Mesendoderm (in vitro differentiated cells): Measurements from ENCODE around the gene LYPD8.

Experiments used
- DNase-seq: peaks from one replicate; pipeline ENCODE4 v3.0.0; 2013
- H2AK5ac ChIP-seq: 2 replicates; pipeline ENCODE4 v1.6.1; 2013; ENCODE audit warnings: low read length, inconsistent platforms
- H2BK120ac ChIP-seq: 2 replicates; pipeline ENCODE4 v1.6.1; 2013; ENCODE audit warnings: low read depth, mild to moderate bottlenecking, low read length, moderate library complexity, mixed read lengths
- H2BK15ac ChIP-seq: replicated peaks from 2 replicates; pipeline ENCODE4 v1.6.1; 2013; ENCODE audit warnings: low read depth, mild to moderate bottlenecking, moderate library complexity
- H2BK5ac ChIP-seq: 2 replicates; pipeline ENCODE4 v1.6.1; 2013; ENCODE audit warnings: low read length, inconsistent platforms
- H3K18ac ChIP-seq: 2 replicates; pipeline ENCODE4 v1.6.1; 2013; ENCODE audit warnings: mild to moderate bottlenecking, low read length, mixed read lengths
- H3K23ac ChIP-seq: one replicate; pipeline ENCODE4 v1.6.1; 2013; ENCODE audit warnings: low read length
- H3K27ac ChIP-seq: 2 replicates; pipeline ENCODE4 v1.5.1; 2013; ENCODE audit warnings: low read depth, mild to moderate bottlenecking, inconsistent platforms, low read length, moderate library complexity
- H3K27me3 ChIP-seq: 2 replicates; pipeline ENCODE4 v1.6.1; 2013; ENCODE audit warnings: low read length, control low read depth, mild to moderate bottlenecking, inconsistent platforms; ENCODE audit not compliant: insufficient read depth, poor library complexity
- H3K36me3 ChIP-seq: 2 replicates; pipeline ENCODE4 v1.6.1; 2013; ENCODE audit warnings: low read length, inconsistent platforms; ENCODE audit not compliant: control insufficient read depth, insufficient read depth
- H3K4ac ChIP-seq: one replicate; pipeline ENCODE4 v1.6.1; 2013; ENCODE audit warnings: low read depth, mild to moderate bottlenecking, low read length, moderate library complexity
- H3K4me1 ChIP-seq: 2 replicates; pipeline ENCODE4 v1.6.1; 2013; ENCODE audit warnings: low read depth, low read length, inconsistent platforms; ENCODE audit not compliant: control insufficient read depth
- H3K4me2 ChIP-seq: 2 replicates; pipeline ENCODE4 v1.6.1; 2013; ENCODE audit warnings: low read length
- H3K4me3 ChIP-seq: 2 replicates; pipeline ENCODE4 v1.5.1; 2013; ENCODE audit warnings: mild to moderate bottlenecking, low read length
- H3K56ac ChIP-seq: one replicate; pipeline ENCODE4 v1.6.1; 2013; ENCODE audit warnings: low read length
- H3K79me1 ChIP-seq: 2 replicates; pipeline ENCODE4 v1.6.1; 2013; ENCODE audit warnings: low read length, inconsistent platforms
- H3K79me2 ChIP-seq: 2 replicates; pipeline ENCODE4 v1.6.1; 2013; ENCODE audit warnings: mild to moderate bottlenecking, low read length; ENCODE audit not compliant: control insufficient read depth, insufficient read depth
- H3K9ac ChIP-seq: 2 replicates; pipeline ENCODE4 v1.6.1; 2013; ENCODE audit warnings: low read length, inconsistent platforms
- H4K5ac ChIP-seq: one replicate; pipeline ENCODE4 v1.6.1; 2013; ENCODE audit warnings: low read length
- H4K8ac ChIP-seq: one replicate; pipeline ENCODE4 v1.6.1; 2013; ENCODE audit warnings: low read depth, mild to moderate bottlenecking, control low read depth, low read length, moderate library complexity
- WGBS: extraction: QIAGEN DNeasy Blood & Tissue Kit; methylation state at CpG from one replicate; pipeline ENCODE4 v1.1.7; 2013; ENCODE audit warnings: low lambda C conversion rate, missing lambda C conversion rate; ENCODE audit not compliant: insufficient coverage; ENCODE audit errors: extremely low coverage; 5-methylcytosine and 5-hydroxymethylcytosine counted together

LYPD8 gene

DNA sequence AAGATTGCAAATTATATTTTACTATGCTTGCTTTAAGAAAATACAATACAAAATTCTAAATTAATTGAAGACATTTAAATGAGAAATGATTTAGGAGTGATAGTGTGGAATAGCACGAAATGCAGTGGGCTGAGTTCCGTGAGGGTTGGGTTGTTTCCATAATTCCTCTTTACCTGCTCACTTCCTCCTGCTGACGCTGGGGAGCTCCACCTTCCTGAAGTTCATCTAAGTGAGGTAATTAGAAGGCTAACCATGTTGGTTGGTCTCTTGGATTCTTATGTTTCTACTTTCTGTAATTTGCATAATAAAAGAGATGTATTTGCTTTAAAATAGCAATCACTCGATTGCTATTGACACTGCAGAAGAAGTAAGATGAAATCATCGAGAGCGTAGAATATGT, 57.7 kb downstream of the LYPD8 start:
- Histone ChIP-seq H3K79me1 (no peaks in the 10 kb centered on the region), H2BK5ac (no peak overlapping the region), H3K9ac (no peak overlapping the region), H2AK5ac (no peak overlapping the region), H3K4ac (no peak overlapping the region), H3K36me3 (no peaks in the 10 kb centered on the region), H3K27me3 (no peaks in the 10 kb centered on the region), H2BK120ac (no peak overlapping the region), H3K4me1 (no peaks in the 10 kb centered on the region), H3K23ac (no peak overlapping the region), H2BK15ac (no peak overlapping the region), H3K18ac (no peak overlapping the region), H4K8ac (no peak overlapping the region), H4K5ac (no peak overlapping the region), H3K4me3 (no peak overlapping the region), H3K79me2 (no peaks in the 10 kb centered on the region), H3K4me2 (no peak overlapping the region), H3K27ac (no peak overlapping the region), H3K56ac (no peak overlapping the region)
- no CpG with 5 or more reads among the region's 6 CpGs for WGBS
- DNase-seq = no peak

GRCh38 chr1:248696774-248697173, 58.8 kb downstream of the LYPD8 start:
- WGBS = no CpG with 5 or more reads among the region's 3 CpGs
- Histone ChIP-seq H3K56ac (no peak overlapping the region), H3K27ac (no peak overlapping the region), H2BK15ac (no peak overlapping the region), H3K79me1 (no peaks in the 10 kb centered on the region), H3K79me2 (no peaks in the 10 kb centered on the region), H3K4me3 (no peak overlapping the region), H4K8ac (no peak overlapping the region), H3K4me2 (no peak overlapping the region), H3K4ac (no peak overlapping the region), H2AK5ac (no peak overlapping the region), H4K5ac (no peak overlapping the region), H3K4me1 (no peaks in the 10 kb centered on the region), H3K27me3 (no peaks in the 10 kb centered on the region), H3K36me3 (no peaks in the 10 kb centered on the region), H2BK120ac (no peak overlapping the region), H3K18ac (no peak overlapping the region), H2BK5ac (no peak overlapping the region), H3K9ac (no peak overlapping the region), H3K23ac (no peak overlapping the region)
- no peak for DNase-seq

DNA sequence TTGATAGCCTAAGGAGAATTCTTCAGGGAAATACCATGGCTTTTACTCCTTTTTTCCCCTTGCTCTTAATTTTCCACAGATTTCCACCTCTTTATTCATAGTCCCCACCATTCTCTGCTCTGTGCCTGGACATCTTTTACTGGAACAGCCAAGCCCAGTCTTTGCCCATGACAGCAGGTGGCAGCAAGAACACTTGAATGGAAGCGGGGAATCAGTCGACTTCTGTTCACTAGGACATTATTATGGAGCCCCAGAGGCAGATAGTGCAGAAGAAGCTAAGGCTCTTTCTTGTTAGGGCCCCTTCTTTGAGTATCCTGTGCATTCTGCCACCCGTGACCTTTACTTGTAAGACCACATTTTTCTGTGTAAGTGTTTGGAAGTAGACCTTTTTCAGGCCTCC, 59.3 kb downstream of the LYPD8 start:
- Histone ChIP-seq H3K4me2 (no peak overlapping the region), H3K79me2 (no peaks in the 10 kb centered on the region), H2AK5ac (no peak overlapping the region), H2BK15ac (no peak overlapping the region), H3K18ac (no peak overlapping the region), H3K4me1 (no peaks in the 10 kb centered on the region), H4K8ac (no peak overlapping the region), H3K4me3 (no peak overlapping the region), H3K27me3 (no peaks in the 10 kb centered on the region), H4K5ac (no peak overlapping the region), H3K4ac (no peak overlapping the region), H2BK5ac (no peak overlapping the region), H3K9ac (no peak overlapping the region), H3K56ac (no peak overlapping the region), H3K79me1 (no peaks in the 10 kb centered on the region), H3K27ac (no peak overlapping the region), H3K36me3 (no peaks in the 10 kb centered on the region), H3K23ac (no peak overlapping the region), H2BK120ac (no peak overlapping the region)
- DNase-seq = no peak
- WGBS = no CpG with 5 or more reads among the region's 3 CpGs

DNA sequence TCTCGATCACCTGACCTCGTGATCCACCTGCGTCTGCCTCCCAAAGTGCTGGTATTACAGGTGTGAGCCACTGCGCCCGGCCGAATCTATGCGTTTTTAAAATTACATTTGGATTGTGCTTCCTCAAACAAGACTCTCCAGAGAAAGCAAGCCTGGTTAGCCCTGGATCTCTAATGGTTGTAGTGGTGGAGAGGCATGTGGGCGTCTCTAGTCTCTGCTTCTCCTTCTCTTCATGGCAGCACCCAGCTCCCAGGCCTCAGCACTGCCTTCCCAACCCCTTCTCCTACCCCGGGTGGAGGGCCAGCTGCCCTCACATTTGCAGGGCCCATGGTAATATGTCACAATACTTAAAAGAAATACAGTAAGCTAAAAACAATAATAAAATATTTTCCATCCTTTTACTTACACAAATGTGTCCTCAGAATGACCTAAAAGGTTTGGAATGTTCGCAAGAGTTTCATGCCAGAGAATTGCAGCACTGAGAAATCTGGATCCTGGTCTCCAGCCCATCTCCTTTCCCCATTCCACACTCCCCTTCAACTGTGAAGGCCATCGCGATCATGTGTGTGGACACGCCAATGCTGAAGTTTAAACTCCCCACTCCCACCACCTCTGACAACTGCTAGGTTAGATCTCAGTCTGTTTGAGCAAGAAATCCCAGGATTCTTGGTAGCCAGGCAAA, 60.0 kb downstream of the LYPD8 start:
- no peaks in the 10 kb centered on the region for H3K79me1 ChIP-seq
- no peak overlapping the region for H2BK5ac ChIP-seq
- no peak overlapping the region for H3K18ac ChIP-seq
- no peak overlapping the region for H3K56ac ChIP-seq
- DNase-seq = no peak
- H3K79me2 ChIP-seq = no peaks in the 10 kb centered on the region
- H3K23ac ChIP-seq = no peak overlapping the region
- H3K27me3 ChIP-seq = no peaks in the 10 kb centered on the region
- H2BK120ac ChIP-seq = no peak overlapping the region
- no peak overlapping the region for H3K27ac ChIP-seq
- H4K8ac ChIP-seq = no peak overlapping the region
- no peak overlapping the region for H2AK5ac ChIP-seq
- H3K4me1 ChIP-seq = no peaks in the 10 kb centered on the region
- H3K4ac ChIP-seq = no peak overlapping the region
- no peak overlapping the region for H2BK15ac ChIP-seq
- H3K36me3 ChIP-seq = no peaks in the 10 kb centered on the region
- no peak overlapping the region for H3K4me3 ChIP-seq
- WGBS = no CpG with 5 or more reads among the region's 13 CpGs
- no peak overlapping the region for H4K5ac ChIP-seq
- no peak overlapping the region for H3K9ac ChIP-seq
- no peak overlapping the region for H3K4me2 ChIP-seq

DNA sequence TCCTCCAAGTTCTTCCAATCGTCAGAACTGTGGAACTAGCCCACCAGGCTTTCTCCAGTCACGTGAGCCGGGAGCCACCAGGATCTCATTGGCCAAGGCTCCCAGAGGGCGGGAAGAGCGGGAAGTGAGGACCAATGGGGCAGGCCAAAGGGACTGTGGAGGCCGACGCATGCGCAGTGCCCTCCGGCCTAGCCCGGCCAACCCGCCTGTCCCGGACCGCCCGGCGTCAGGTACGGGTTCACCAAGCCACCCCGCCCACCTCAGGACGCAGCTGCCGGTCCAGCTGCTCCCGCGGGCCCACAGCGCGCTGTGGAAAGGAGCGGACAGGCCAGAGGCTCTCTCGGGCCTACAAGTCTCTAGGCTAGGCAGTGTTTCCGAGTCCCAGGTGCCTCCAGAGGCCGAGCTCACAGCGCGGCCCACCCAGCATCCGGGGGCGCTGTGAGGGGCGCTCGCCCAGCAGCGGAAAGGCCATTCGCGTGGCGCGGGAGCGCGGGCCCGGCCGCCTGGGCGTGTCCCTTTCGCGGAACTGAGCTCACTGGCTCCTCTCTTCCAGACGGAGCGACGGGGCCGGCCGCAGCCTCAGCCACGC, 63.9 kb downstream of the LYPD8 start:
- no peaks in the 10 kb centered on the region for H3K27me3 ChIP-seq
- no peak overlapping the region for H3K9ac ChIP-seq
- H3K56ac ChIP-seq = no peak overlapping the region
- H3K4ac ChIP-seq = no peak overlapping the region
- no peak overlapping the region for H3K23ac ChIP-seq
- no peak overlapping the region for H2BK5ac ChIP-seq
- no peak overlapping the region for H2BK15ac ChIP-seq
- no peaks in the 10 kb centered on the region for H3K79me1 ChIP-seq
- WGBS = no CpG with 5 or more reads among the region's 51 CpGs
- no peak overlapping the region for H2BK120ac ChIP-seq
- no peak overlapping the region for H3K27ac ChIP-seq
- H3K36me3 ChIP-seq = no peaks in the 10 kb centered on the region
- H2AK5ac ChIP-seq = no peak overlapping the region
- H4K8ac ChIP-seq = no peak overlapping the region
- H3K79me2 ChIP-seq = no peaks in the 10 kb centered on the region
- H4K5ac ChIP-seq = no peak overlapping the region
- no peak for DNase-seq
- H3K4me3 ChIP-seq = no peak overlapping the region
- no peaks in the 10 kb centered on the region for H3K4me1 ChIP-seq
- H3K18ac ChIP-seq = no peak overlapping the region
- H3K4me2 ChIP-seq = no peak overlapping the region
